Activated CD4-positive, CD25-positive, alpha-beta regulatory T cell treated with anti-CD3 and anti-CD28 coated beads, Interleukin-2, amount 50 U/mL, for 24 hours (primary cell): ENCODE measurements around the gene FBXW11.
"Not testable (repeated sequence)": the region's sequence is repeated elsewhere in the genome, so short reads cannot be mapped to it uniquely, and the experiment has no call there.

ENCODE experiments used
- ATAC-seq, 2 donors: fragments of 150-1000 bp; cut with Tn5 transposase; one replicate each; pipeline ENCODE4 v1.10.0; 2021; ENCODE audit warnings: mild to moderate bottlenecking in 1 of 2, moderate library complexity in 1 of 2

FBXW11 gene

DNA sequence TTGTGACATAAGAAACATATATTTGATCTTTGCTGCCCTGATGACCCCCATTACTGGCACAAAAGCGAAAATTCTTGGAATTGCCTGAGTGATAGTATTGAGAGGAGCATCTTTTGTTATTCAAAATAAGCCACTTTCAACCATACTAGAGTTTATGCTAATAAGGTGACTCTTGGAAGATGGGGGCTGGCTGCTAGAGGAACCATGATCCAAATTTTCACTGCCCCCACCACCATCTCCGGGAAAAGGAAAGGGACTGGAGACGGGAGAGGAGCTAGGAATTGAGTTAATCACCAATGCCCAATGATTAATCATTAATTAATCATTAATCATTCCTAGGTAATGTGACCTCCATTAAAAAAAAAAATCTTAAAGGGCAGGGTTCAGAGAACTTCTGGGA, 25.6 kb downstream of the FBXW11 start:
- no peak for ATAC-seq

DNA sequence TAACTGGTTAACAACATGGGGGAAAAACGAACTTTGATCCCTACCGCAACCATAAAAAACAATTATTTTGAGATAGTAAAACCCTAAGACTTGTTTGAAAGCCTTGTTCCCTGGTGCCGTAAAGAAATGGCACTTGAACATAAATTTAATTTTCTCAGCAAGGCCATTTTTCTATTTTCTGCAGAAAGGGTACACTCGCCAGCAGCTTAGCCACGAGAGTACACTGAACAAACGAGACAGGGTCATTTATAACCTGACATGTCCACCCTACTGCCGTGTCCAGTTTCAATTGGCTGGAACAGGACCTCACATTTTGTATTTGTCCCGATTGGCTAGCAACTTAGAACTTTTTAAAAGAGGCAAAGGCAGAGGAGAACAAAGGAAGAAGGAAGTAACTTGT, 26.8 kb downstream of the FBXW11 start:
- no peak for ATAC-seq

DNA sequence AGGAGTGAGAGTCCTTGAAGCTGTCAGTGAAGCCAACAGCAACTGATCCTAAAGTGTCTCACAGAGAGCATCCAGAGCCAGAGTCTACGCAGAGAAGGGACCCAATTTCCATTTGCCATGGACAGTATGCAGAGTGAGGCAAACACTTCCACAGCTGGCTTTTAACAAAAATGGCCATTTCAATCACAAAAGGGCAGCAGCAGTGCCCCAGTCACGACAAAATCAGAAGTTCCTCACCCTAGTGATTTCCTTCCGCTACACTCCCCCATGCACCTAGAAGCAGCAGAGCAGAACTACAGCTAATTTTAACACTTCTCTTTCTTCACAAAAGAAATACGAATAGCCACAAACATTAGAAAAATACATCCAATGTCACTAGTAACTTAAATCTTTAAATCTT, 27.9 kb downstream of the FBXW11 start:
- ATAC-seq = no peak

DNA sequence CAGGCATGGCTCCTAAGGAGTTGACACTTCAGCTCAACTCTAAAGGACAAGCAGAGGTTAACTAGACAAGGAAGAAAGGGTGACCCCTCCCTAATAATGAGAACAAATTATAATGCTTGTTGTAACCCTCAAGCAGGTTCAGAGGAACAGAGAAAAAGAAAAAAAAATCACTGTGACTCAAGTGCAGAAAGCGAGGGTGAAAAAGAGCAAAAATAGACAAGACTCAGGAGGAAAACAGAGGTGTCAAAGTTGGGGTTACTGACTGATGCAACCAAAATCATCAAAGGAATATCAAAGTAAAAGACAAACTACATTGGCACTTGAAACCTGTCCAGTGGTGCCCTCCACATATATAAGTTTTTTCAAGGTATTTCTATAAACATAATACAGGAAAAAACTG, 28.4 kb downstream of the FBXW11 start:
- ATAC-seq = no peak

DNA sequence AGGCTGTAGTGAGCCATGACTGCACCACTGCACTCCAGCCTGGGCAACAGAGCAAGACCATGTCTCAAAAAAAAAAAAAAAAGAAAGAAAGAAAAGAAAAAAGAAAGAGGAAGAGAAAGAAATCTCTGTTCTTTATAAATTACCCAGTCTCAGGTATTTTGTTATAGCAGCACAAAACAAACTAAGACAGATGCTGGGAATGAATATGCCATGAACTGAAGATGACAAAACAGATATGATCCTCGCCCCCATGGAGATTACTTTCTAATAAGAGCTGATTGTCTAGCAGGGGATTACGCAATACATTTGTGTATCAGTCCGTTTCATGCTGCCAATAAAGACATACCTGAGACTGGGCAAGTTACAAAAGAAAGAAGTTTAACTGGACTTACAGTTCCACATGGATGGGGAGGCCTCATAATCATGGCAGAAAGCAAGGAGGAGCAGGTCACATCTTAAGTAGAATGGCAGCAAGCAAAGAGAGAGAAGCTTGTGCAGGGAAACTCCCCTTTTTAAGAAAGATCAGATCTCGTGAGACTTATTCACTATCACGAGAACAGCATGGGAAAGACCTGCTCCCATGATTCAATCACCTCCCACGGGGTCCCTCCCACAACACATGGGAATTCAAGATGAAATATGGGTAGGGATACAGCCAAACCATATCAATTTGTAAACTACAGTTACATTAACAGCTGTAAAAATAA, 29.0 kb downstream of the FBXW11 start:
- not testable (repeated sequence) for ATAC-seq

DNA sequence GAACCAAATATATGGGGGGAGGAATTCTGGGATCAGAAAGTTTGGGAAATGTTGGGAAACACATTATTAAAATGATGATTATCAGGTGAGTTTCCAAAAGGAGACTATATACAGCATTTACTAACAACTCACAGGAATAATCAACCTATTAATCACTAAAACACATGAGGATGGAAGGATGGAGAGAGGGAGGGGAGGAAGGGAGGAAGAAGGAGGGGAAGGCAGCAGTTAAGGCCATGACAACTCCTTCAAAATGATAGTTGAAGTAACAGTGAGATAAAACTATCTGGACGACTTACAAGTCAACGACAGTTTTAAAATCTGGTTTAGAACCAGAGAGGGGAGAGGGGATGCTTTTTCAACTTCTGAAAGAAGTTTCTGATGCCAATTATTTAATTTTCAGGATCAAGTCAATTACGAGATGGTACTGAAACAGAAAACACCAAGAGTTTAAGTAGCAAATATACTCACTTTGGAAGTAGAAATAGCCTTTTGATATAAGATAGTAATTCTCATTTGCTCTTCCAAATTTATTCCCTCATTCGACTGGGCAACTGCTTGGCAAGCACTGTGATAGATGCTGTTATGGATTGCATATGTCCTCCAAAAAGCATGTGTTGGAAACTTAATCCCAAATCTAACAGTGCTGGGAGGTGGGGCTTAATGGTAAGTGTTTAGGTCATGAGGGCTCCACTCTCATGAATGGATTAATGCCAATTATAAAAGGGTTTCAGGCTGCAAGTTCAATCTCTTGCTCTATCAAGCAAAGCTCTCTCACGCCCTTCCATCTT, 30.4 kb downstream of the FBXW11 start:
- ATAC-seq = no peak

DNA sequence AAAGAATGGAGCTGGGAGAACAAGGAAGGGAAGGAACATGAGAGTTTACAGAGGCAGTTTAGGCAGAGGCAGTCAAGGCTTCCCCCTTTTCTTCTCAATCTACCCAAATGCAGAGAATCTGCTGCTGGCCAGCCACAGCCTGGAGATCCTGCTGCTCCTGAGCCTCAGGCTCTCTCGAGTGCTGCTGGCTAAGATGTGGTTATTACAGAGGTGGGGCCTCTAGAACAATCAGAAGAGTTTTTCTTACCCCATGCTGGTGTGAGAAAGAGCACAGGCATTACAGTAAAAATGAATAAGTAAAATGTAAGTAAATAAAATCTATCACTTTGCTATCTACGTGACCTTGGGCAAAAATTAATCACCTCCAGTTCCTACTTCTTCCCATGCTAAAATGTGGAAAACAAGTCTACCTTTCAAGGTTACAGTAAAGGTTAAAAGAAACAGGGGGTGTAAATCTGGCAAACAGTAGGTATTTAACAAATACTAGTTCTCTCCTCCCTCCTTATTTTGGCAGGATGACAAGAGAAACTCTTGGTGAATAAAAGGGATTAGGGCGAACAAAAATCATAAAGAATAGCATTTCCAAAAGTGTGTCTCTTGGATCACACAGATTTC, 31.1 kb downstream of the FBXW11 start:
- ATAC-seq = no peak

DNA sequence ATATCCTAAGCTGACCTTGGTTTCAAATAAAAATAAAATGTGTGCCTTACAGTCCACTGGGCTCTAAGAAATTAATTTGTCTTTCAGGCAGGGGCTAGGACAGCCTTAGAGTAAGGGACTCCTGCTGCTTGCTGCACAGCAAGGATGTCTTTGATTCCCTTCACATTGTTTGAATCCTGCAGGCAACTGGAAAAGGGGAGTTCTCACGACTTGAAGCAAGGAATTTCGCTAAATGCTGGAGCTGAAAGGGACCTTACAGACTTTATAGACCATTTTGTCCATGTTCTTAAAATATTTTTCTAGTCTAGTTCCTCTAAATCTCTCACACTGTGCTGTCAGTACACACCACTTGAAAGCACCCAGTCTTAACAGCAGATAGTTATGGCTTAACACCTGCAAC, 35.6 kb downstream of the FBXW11 start:
- ATAC-seq = no peak

DNA sequence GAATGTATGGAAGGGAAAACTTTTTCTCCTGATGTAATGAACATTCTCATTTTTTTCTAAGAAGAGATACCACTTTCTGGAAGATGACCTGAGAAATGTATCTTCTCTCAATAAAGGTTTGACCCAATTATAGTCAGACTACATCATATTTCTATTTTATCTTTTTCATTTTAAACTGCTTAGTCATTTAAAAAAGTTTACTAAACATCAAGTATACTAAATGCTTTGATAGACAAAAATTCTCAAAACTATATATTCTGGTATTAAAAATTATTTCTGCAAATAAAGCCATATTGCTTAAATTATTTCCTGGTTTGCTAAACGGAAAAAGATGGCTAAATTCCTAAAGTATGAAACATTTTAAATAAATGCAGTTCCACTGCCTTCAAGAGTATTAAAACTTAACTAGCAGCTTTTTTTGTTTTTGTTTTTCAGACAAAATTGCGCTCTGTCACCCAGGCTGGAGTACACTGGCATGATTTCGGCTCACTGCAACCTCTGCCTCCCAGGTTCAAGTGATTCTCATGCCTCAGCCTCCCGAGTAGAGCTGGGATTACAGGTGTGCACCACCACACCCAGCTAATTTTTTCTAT, 37.1 kb downstream of the FBXW11 start:
- no peak for ATAC-seq

DNA sequence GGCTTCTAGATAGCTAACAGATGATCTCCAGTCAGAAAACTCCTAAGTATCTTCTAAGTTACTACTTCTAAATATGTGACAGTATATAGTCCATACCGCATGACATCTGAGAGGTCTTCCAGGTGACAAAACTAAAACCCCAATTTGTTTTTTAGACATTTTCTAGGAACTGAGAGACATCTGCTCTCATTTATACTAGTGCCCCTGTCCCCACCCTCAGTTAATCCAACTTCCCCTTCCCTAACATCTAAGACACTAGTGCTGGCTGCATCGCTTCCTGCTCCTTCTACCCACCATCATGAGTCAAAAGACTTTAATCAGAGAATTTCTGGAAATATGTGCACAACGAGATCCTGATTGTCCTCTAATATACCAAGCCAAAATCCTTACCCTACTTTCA, 37.9 kb downstream of the FBXW11 start:
- ATAC-seq = no peak

DNA sequence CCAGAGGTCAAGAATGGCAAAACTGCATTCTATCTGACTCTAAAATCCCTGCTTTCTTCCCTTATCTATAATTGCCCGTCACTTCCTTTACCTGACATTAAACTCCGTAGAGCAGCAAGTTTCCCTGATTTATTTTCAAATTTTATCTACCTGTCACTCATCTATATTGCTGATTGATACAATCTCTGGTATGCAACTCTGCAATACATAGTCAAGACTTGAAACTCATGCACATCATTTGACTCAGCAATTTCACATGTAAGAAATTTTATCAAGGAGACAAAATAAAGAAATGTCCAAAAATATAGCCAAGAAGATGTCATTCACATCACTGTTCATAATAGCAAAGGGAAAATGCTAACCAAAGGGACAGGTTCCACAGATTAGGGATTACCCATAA, 39.5 kb downstream of the FBXW11 start:
- ATAC-seq = no peak

DNA sequence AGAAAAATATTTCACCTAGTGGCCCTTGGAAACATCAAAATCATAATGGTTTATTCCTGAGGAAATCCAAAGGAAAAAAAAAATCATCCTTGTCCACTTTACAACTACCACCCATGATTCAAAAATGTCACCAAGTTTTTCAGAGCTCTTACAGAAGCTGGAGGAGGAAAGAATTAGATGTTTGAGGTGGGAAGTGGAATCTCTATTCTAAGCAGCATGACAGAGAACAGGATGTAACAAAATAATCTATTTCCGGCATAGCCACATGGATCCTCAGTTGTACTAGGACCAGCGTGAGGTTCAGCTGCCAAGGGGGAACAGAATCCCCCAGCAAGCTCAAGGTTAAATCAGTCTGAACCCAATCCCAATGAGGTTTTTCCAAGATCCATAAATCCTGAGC, 40.2 kb downstream of the FBXW11 start:
- no peak for ATAC-seq

DNA sequence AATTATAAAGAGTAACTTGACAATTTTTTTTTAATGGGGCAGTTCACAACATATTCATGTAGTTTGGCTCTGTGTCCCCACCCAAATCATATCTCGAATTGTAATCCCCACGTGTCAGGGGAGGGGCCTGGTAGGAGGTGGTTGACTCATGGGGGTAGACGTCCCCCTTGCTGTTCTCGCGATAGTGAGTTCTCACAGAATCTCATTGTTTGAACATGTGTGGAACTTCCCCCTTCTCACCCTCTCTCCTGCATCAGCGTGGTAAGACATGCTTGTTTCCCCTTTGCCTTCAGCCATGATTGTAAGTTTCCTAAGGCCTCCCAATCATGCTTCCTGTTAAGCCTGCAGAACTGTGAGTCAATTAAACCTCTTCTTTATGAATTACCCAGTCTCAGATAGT, 40.7 kb downstream of the FBXW11 start:
- peak; percentile 48 to 57 for ATAC-seq

DNA sequence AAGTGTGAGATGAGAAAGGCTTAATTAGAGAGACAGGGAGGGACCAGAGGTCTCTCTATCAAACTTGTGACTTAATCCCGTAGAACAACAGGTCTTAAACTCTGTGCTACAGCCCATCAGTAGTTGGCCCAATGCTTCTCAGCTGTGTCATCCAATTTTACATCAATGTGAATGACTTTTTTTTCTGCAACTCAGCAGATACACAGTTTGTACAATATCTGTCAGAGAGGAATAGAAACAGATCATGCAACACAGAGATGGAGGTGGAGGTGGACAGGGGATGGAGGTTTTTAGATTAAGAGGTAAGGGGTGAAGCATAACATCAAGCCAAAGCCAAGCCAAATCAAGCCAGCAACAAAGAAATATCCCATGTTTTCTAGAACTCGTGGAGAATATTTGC, 43.0 kb downstream of the FBXW11 start:
- no peak for ATAC-seq

DNA sequence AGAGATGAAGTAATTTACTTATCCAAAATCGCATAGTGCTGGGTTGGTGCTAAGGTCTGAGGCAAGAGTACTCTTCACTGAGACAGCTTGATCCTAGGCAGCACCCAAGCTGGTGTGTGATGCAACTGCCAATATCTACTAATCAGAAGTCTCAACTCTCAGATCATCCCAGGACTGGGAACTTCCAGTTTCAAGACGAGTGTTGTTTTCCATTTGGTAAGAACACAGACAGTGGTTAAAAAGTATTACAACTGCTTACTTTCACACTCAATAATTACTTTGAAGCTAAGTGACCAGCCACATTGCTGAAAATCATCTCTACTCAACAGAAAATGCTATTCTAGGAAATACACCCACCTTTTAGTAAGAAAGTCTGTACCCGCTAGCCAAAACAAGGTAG, 45.3 kb downstream of the FBXW11 start:
- peak; percentile 67 to 75 for ATAC-seq

DNA sequence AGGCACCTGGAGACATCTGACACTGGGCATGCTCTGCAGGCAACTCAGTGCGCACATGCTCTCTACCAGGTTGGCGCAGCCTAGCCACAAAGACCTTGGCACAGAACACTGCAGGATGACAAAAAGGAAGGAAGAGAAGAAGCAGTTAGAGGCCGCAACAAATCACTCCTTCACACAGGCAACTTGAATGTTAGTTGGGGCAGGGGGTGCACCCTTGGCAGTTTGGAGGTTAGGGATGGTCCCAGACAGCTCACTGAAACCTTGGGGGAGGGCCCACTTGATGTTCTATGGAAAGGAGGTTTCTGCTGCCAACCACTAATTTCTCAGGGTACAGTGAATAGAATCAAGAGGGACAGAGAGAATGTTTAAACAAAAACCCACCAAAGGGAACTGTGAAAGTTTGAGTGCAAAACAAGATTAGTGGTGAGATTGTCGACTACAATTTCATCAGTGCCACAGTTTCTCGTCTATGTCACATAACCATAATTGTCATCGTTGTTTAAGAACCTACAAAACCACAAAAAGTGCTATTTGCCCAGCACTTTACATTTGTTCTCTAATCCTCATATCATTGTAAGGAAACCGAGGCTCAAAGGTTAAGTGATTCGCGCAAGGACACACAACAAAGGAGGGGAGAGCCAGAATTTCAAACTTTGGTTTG, 48.7 kb downstream of the FBXW11 start:
- ATAC-seq = peak; percentile 64

DNA sequence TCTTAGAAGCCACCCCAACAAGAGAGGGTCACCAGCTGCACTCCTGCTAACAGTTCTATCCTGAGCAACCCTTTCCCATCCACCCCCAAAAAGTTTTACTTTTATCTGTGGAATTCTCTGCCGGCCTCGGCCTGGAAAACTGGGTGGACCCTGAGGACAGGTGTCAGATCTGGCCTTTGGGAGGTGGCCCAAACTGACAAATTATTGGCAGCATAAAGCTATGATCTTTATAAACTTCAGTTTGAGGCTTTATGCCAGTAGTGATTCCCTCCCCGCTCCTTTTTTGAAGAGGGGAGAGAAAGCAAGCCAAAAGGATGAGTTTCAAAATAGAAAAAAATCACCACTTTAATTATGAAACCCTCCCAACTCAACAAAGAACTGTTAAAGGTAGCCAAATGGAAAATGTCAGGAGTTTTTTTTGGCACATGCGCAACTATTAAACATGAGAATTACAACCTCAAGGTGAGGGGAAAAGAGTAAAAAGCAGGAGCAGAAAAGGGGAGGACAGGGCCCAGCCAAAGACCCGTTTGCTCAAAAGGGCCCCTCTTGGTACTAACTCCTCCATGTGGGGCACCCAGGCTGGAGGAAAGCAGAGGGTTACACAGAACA, 49.4 kb downstream of the FBXW11 start:
- ATAC-seq = no peak

DNA sequence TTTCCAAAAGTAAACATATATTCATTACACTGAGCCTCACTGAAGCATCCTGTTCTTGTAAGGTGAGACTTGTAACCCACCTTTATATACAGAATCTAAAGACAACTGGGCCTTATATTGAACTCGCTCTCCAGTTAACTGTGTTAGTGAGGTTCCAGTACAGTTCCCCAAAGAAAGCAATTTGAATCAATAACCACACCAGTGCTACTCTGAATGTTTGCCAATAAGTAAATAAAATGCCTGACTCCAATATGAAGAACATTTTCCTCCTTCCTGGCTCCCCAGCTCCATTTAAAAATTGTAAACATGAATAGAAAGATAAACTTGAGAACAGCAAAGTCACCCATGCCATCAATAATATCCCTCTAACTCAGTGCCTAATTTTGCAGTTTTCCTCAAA, 50.1 kb downstream of the FBXW11 start:
- no peak for ATAC-seq

DNA sequence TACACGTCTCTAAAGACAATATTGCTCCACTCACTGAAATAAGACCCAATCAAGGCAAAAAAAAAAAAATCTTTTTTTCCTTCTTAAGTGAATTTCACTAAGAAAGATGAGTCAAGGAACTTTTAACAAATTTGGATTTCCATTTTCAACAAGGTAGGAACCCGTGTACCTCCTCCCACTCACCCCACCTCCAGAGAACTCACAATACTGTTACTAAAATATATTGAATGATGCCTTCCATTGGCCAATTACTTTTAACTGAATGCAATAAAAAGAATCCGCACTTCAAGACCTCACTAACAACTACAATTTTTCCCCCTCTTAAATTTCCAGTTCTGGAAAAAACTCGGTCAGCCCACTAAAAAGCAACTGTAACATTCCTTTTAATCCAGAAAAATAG, 50.7 kb downstream of the FBXW11 start:
- no peak for ATAC-seq

DNA sequence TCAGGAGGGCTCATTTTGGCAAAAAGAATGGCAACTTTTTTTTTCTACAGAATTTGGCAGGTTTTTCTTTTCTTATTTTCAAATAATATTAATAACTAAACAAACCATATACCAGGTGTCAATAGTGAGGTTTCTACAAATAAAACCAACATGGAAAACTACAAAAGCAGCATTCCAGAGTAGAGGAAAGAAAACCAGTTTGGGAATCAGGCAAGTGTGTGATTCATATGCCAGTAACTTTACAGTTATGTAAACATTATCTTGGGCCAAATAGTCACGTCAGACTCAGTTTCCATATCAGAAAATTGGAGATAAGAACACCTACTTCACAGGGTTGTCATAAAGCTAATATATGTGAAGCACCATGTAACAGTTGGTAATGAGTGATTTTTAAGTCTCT, 51.7 kb downstream of the FBXW11 start:
- no peak for ATAC-seq

DNA sequence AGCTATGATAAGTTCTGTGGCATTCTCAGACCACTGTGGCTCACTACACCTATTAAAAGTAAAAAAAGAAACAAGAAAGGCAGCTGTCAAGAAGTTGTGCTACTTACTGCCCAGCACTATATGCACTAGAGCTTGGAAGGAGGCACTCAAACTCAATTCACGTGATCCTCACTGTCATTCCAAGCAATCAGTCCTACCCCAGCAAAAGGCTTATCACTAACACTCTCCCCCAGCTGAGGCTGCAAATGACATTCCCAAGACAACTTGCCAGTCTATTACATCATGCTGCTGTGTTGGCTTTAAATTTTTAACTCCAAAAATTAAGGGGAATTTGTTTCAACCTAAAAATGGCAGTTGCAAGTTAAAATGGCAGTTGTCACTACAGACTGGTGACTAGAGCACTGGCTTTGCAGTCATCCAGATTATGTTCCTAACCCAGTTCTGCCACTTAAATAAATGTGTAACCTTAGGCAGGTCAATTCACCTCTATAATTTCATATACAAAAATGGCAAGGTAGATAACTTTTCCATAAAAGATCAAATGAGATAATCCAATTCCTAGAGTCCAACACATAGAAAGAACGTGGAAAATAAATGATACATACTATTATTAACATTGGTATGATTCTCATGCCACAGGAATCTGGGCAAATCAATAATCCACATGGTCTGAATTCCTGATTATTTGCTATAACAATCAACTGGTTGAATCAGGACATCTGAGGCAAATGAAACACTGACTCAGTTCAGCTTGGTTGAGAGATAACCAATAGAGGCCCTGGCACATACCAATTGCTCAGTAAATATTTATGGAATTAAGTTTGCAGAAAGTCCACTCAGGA, 52.4 kb downstream of the FBXW11 start:
- no peak for ATAC-seq

DNA sequence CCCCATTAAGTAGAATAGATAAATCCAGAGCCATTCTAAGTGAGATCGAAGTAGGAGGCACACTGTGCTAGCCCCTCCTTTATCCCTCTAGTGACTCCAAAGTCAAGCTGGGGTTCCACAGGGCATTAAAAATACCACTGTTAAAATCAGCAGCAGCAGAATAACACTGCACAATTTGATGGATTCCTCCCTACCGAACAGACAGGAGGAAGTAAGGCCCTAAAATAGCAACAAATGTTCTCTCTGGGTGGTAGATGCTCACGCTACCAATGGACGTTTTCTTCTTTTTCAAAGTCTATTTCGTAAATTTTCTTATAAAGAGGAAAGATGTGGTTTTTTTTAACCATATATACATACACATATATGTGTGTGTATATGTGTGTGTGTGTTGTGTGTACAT, 54.4 kb downstream of the FBXW11 start:
- no peak for ATAC-seq
